MM.1S (cell line): ENCODE data around the gene TMC2.

Experiments used
- CTCF ChIP-seq: fragments of 300-600 bp; sonication (generic); IDR thresholded peaks from 2 replicates; pipeline ENCODE4 v1.5.1; 2016; ENCODE audit warnings: antibody characterized with exemption, low read length, mixed read lengths
- EZH2 ChIP-seq: fragments of 300-600 bp; sonication (generic); optimal IDR thresholded peaks from 2 replicates; pipeline ENCODE3; 2017; ENCODE audit warnings: low read depth, mild to moderate bottlenecking, antibody characterized with exemption, low read length, mixed read lengths
- EZH2phosphoT487 ChIP-seq: fragments of 300-600 bp; sonication (generic); IDR thresholded peaks from 2 replicates; pipeline ENCODE4 v1.6.1; 2018; ENCODE audit warnings: antibody characterized with exemption, low read length

- TF ChIP-seq EZH2: no peak
- TF ChIP-seq CTCF: no peak
- TF ChIP-seq EZH2phosphoT487: no peak
Observed at GRCh38 chr20:2654831-2655230, 118.5 kb downstream of the TMC2 start.
